HL-60 (cell line): ENCODE measurements around the gene CSTB.

Source experiments
- DNase-seq, 2 experiments: peaks; one replicate each; pipeline ENCODE4 v3.0.0-alpha.2; 2010 to 2020; ENCODE audit warnings: low read depth in 1 of 2, low spot score in 1 of 2
- H3K27ac ChIP-seq: fragments of 250-450 bp; sonication (Bioruptor Pico); replicated peaks from 2 replicates; pipeline ENCODE4 v1.5.1; 2020; ENCODE audit warnings: mild to moderate bottlenecking, moderate library complexity
- H3K27me3 ChIP-seq: fragments of 250-450 bp; sonication (Bioruptor Pico); 2 replicates; pipeline ENCODE4 v1.5.1; 2021; ENCODE audit warnings: mild to moderate bottlenecking, moderate library complexity; ENCODE audit not compliant: insufficient read depth, poor library complexity, severe bottlenecking
- H3K4me3 ChIP-seq: replicated peaks from 2 replicates; pipeline ENCODE4 v1.5.1; 2011; ENCODE audit warnings: mild to moderate bottlenecking, control low read depth, low read length; ENCODE audit not compliant: insufficient read depth
- GABPA ChIP-seq: IDR thresholded peaks from 2 replicates; pipeline ENCODE4 v1.6.1; 2012; ENCODE audit warnings: low read depth
- POLR2AphosphoS5 ChIP-seq: IDR thresholded peaks from 2 replicates; pipeline ENCODE4 v1.6.1; 2012; ENCODE audit warnings: low read depth
- SPI1 ChIP-seq: IDR thresholded peaks from 2 replicates; pipeline ENCODE4 v1.6.1; 2012; ENCODE audit warnings: low read depth, mild to moderate bottlenecking, borderline replicate concordance
- TF ChIP-seq, protein P1 (sequence below): IDR thresholded peaks from one replicate; pipeline ENCODE4 v1.5.1; 2011; ENCODE audit warnings: low read length, control low read depth, inconsistent platforms; ENCODE audit not compliant: insufficient read depth
- TF ChIP-seq, protein P2 (sequence below): IDR thresholded peaks from 2 replicates; pipeline ENCODE4 v1.6.1; 2012; ENCODE audit warnings: low read depth; ENCODE audit not compliant: insufficient replicate concordance

The CSTB gene

DNA sequence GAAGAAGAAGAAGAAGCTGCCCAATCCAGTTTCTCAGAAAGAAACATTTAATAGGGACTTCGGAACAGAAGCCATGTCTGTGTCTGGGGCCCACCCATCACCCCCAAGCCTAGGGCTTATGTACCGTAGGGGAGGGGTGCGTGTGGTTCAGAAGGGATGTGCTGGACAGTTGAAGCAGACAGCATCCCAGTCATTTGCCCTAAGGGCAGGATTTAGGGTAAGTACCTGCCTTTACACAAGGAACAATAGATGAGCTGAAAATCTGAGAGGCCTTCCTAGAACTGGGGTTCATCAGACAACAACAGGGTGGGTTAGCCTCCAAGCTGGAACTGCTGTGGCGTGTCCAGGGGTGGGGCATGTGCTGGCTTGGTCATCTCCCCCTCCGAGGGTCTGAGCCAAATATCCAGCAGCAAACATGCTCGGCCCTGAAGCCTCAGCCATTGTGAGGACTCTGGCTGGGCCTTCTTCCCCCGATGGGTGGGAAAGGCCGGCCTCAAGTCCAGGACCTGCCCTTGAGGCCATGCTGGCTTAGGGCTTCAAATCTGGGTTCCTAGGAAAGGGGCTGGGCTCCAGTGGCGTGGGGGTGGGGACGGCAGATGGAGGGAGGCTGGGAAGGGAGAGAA, 12.1 kb downstream of the CSTB start:
- Histone ChIP-seq H3K27me3 (no peaks in the 10 kb centered on the region), H3K4me3 (no peak overlapping the region), H3K27ac (no peak overlapping the region)
- DNase-seq, result no peak
- no peak for TF ChIP-seq POLR2AphosphoS5
- TF ChIP-seq, protein P1, sequence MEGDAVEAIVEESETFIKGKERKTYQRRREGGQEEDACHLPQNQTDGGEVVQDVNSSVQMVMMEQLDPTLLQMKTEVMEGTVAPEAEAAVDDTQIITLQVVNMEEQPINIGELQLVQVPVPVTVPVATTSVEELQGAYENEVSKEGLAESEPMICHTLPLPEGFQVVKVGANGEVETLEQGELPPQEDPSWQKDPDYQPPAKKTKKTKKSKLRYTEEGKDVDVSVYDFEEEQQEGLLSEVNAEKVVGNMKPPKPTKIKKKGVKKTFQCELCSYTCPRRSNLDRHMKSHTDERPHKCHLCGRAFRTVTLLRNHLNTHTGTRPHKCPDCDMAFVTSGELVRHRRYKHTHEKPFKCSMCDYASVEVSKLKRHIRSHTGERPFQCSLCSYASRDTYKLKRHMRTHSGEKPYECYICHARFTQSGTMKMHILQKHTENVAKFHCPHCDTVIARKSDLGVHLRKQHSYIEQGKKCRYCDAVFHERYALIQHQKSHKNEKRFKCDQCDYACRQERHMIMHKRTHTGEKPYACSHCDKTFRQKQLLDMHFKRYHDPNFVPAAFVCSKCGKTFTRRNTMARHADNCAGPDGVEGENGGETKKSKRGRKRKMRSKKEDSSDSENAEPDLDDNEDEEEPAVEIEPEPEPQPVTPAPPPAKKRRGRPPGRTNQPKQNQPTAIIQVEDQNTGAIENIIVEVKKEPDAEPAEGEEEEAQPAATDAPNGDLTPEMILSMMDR, result no peak
- no peak for TF ChIP-seq GABPA
- TF ChIP-seq, protein P2, sequence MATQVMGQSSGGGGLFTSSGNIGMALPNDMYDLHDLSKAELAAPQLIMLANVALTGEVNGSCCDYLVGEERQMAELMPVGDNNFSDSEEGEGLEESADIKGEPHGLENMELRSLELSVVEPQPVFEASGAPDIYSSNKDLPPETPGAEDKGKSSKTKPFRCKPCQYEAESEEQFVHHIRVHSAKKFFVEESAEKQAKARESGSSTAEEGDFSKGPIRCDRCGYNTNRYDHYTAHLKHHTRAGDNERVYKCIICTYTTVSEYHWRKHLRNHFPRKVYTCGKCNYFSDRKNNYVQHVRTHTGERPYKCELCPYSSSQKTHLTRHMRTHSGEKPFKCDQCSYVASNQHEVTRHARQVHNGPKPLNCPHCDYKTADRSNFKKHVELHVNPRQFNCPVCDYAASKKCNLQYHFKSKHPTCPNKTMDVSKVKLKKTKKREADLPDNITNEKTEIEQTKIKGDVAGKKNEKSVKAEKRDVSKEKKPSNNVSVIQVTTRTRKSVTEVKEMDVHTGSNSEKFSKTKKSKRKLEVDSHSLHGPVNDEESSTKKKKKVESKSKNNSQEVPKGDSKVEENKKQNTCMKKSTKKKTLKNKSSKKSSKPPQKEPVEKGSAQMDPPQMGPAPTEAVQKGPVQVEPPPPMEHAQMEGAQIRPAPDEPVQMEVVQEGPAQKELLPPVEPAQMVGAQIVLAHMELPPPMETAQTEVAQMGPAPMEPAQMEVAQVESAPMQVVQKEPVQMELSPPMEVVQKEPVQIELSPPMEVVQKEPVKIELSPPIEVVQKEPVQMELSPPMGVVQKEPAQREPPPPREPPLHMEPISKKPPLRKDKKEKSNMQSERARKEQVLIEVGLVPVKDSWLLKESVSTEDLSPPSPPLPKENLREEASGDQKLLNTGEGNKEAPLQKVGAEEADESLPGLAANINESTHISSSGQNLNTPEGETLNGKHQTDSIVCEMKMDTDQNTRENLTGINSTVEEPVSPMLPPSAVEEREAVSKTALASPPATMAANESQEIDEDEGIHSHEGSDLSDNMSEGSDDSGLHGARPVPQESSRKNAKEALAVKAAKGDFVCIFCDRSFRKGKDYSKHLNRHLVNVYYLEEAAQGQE, result no peak
- TF ChIP-seq SPI1, result no peak

DNA sequence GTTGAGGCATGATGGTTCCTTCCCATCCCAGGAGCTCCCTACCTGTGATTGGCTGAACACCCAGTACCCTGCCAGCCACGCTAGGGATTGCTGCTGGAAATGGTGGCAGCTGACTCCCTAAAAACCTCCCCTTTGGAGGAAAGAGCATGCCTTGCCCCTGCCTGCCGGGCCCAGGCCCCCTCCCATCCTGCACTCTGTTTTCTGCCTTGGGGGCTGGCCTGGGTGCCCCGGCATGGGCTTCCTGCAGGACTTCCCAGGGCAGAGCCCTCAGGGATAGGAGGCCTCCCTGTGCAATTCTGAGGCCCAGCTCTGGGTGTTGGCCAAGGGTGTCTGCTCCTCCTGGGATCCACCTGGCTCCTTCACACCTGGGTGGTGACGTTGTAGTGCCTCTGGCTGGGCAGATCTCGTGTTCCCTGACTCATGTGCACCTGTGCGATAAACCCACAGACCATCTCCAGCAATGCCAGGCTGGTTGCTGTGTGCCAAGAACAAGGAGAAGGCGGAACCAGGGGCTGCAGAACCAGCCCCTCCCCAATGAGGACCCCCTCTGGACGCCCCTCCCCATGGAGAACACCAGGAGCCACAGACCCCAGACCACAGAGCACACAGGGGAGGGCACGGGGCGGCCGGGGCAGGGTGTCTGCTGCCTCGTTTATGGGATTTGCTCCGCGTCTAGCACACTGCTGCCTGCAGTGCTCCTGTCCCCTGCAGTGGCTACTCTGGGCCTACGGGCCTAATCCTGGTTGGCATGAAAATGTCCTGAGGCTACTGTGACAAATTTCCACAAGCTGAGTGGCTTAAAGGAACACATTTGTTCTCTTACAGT, 13.6 kb downstream of the CSTB start:
- TF ChIP-seq, protein P2, result no peak
- TF ChIP-seq GABPA, result no peak
- TF ChIP-seq SPI1, result no peak
- no peak for TF ChIP-seq POLR2AphosphoS5
- TF ChIP-seq, protein P1, result no peak
- H3K27ac ChIP-seq, result no peak overlapping the region
- H3K4me3 ChIP-seq, result no peak overlapping the region
- H3K27me3 ChIP-seq, result no peaks in the 10 kb centered on the region
- no peak for DNase-seq

DNA sequence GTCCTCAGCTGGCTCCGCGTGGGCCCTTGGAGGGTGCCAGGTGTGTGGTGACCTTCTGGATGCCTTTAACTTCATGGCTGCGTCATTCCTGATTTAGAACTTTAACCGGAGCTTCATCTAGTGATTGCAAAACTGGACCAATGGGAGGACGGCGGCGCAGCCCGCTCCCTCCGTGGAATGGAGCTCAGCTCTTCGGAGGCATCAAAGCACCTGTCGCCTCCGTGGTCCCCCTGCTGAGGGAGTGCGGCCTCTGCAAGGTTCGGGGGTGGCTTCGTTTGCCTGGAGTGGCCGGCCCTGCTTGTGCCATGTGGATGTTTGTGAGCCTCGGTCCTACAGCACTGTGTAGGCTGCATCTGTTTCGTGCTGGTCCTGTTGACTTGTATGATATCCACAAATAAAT, 14.2 kb downstream of the CSTB start:
- Histone ChIP-seq H3K27me3 (no peaks in the 10 kb centered on the region), H3K4me3 (no peak overlapping the region), H3K27ac (no peak overlapping the region)
- TF ChIP-seq, protein P2, result no peak
- no peak for TF ChIP-seq GABPA
- TF ChIP-seq, protein P1, result no peak
- TF ChIP-seq POLR2AphosphoS5, result no peak
- TF ChIP-seq SPI1, result no peak
- no peak for DNase-seq
